Panc1 (cell line): ENCODE measurements around the gene MEI4. TPM values are rescaled to one million over a fixed set of nuclear protein-coding genes. Genes with fewer than 3 reads are reported as not detected.

ENCODE experiments used
- ATAC-seq: fragments of 200-7000 bp; cut with Tn5 transposase; 2 replicates; pipeline ENCODE4 v1.9.1; 2020; ENCODE audit warnings: mild to moderate bottlenecking, moderate library complexity
- BruUV-seq: library from RNA; stranded (reverse); fragments of 400-500 nt; replicated peaks from 2 replicates; lab custom pipeline; 2021; lab: Mats Ljungman, UMichigan
- CTCF ChIA-PET: fragments of 300-600 bp; sonication (Branson Sonifier 250); formaldehyde crosslinking; loops from one replicate; lab custom pipeline; 2022; ENCODE audit warnings: antibody characterized with exemption; lab: Charles Lee
- POLR2A ChIA-PET: fragments of 300-600 bp; sonication (Branson Sonifier 250); formaldehyde crosslinking; loops from one replicate; lab custom pipeline; 2022; ENCODE audit warnings: antibody characterized with exemption; lab: Charles Lee
- DNase-seq: peaks from one replicate; pipeline ENCODE4 v3.0.0-alpha.2; 2010; ENCODE audit warnings: low read depth, low spot score
- H3K27ac ChIP-seq: 2 replicates; pipeline ENCODE4 v1.5.1; 2011; ENCODE audit warnings: mild to moderate bottlenecking, low read length, inconsistent platforms
- H3K27me3 ChIP-seq: fragments of 200-500 bp; sonication (Bioruptor generic); 2 replicates; pipeline ENCODE4 v1.6.0; 2014; ENCODE audit warnings: low read length, inconsistent platforms; ENCODE audit not compliant: control insufficient read depth, insufficient read depth
- H3K36me3 ChIP-seq: fragments of 200-500 bp; sonication (Bioruptor generic); 2 replicates; pipeline ENCODE4 v1.5.1; 2014; ENCODE audit warnings: inconsistent platforms, mild to moderate bottlenecking, low read length, moderate library complexity; ENCODE audit not compliant: control insufficient read depth, insufficient read depth
- H3K4me1 ChIP-seq: 2 replicates; pipeline ENCODE4 v1.5.1; 2011; ENCODE audit warnings: inconsistent platforms, mild to moderate bottlenecking, low read length, moderate library complexity; ENCODE audit not compliant: control insufficient read depth, insufficient read depth
- H3K4me3 ChIP-seq, 2 experiments: 2 replicates each; pipeline ENCODE4 v1.5.1; 2011 to 2012; ENCODE audit warnings: low read depth in 2 of 2, low read length in 2 of 2, mild to moderate bottlenecking in 2 of 2, inconsistent platforms in 1 of 2, moderate library complexity in 1 of 2
- H3K9me3 ChIP-seq: fragments of 200-500 bp; sonication (Bioruptor generic); 2 replicates; pipeline ENCODE4 v1.5.1; 2014; ENCODE audit warnings: low read depth, mild to moderate bottlenecking, inconsistent platforms, low read length, moderate library complexity; ENCODE audit not compliant: control insufficient read depth, insufficient read depth
- POLR2AphosphoS5 ChIP-seq: IDR thresholded peaks from 2 replicates; pipeline ENCODE4 v1.6.1; 2012; ENCODE audit warnings: mild to moderate bottlenecking, low read depth, low read length, moderate library complexity
- SIN3A ChIP-seq: IDR thresholded peaks from 2 replicates; pipeline ENCODE4 v1.6.1; 2012; ENCODE audit warnings: low read depth, mild to moderate bottlenecking, low read length, moderate library complexity, borderline replicate concordance; ENCODE audit not compliant: insufficient read depth
- TCF7L2 ChIP-seq: IDR thresholded peaks from 2 replicates; pipeline ENCODE4 v1.6.1; 2011; ENCODE audit warnings: mild to moderate bottlenecking, low read depth, low read length, inconsistent platforms
- in situ Hi-C: cut with HindIII; loops from 2 replicates; pipeline ENCODE4 v1.10.0; 2016; ENCODE audit warnings: low sequenced_read_pairs, low pct_unique_long_range_greater_than_20kb
- intact Hi-C: fragments of 100-400 bp; cut with micrococcal nuclease; formaldehyde crosslinking; loops from one replicate; pipeline ENCODE4 v1.10.0; 2022; ENCODE audit not compliant: unreplicated experiment
- total RNA-seq: library from RNA; stranded (reverse); gene quantifications from one replicate; pipeline ENCODE4 v1.2.1, GENCODE V29; 2021; ENCODE audit not compliant: unreplicated experiment
- TF ChIP-seq, protein P1 (sequence below): fragments of 450-650 bp; IDR thresholded peaks from 2 replicates; pipeline ENCODE4 v1.5.1; 2017; ENCODE audit warnings: mild to moderate bottlenecking
- TF ChIP-seq, protein P2 (sequence below), 2 experiments: IDR thresholded peaks; 2 replicates each; pipeline ENCODE4 v1.6.1; 2011 to 2012; ENCODE audit warnings: low read depth in 2 of 2, control low read depth in 1 of 2, low read length in 1 of 2, mild to moderate bottlenecking in 1 of 2, moderate library complexity in 1 of 2; ENCODE audit not compliant: insufficient read depth in 1 of 2

The MEI4 gene
- total RNA-seq, 1 experiment from 2014 or later, result 0.05 TPM

DNA sequence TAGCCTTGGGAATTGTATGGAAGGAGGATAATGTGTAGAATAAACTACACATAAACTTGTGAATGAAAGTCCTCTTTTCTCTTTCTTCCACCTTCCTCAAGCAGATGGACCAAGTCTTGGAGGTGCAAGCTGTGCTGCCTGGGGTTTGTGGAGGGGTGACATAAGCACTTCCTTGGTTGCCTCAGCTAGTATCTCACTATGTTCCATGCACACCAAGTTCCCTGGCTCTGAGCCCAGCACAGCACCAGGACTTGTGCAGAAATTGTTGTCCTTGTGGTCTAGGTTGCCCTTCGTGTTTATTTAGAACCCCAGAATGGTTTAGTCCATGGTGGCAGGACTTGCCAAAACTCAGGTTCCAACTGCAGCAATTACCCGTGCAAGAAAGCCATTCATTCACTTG lies 110.3 kb downstream of the MEI4 start:
- intact Hi-C loops (no loop called here), in situ Hi-C loops (no loop called here)
- ChIA-PET POLR2A (no interaction called here), CTCF (no interaction called here)
- Histone ChIP-seq H3K36me3 (no peaks in the 10 kb centered on the region), H3K9me3 (no peaks in the 10 kb centered on the region), H3K27me3 (no peaks in the 10 kb centered on the region), H3K4me3 (no peak overlapping the region), H3K27ac (no peak overlapping the region), H3K4me1 (no peaks in the 10 kb centered on the region)
- no TSS peak for BruUV-seq
- DNase-seq (no peak), ATAC-seq (no peak)
- TF ChIP-seq POLR2AphosphoS5 (no peak), SIN3A (no peak), TCF7L2 (no peak)

DNA sequence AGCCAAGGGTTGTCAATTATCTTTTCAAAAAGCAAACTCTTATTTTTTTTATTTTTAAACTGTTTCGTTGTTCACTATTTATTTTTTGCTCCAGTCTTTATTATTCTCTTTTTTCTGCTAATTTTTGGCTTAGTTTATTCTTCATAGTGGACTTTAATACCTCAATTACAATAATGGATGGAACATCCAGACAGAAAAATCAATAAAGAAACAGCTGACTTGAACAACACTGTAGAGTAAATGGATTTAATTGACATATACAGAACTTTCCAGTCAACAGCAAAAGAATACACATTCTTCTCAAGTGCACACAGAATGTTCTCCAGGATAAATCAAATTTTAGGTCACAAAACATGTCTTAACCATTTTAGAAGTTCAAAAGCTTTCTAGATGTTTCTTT lies 111.5 kb downstream of the MEI4 start:
- no peaks in the 10 kb centered on the region for H3K9me3 ChIP-seq
- in situ Hi-C loops, result no loop called here
- H3K4me3 ChIP-seq, result no peak overlapping the region
- DNase-seq (no peak), ATAC-seq (no peak)
- CTCF ChIA-PET, result no interaction called here
- POLR2A ChIA-PET, result no interaction called here
- no peaks in the 10 kb centered on the region for H3K4me1 ChIP-seq
- no peak overlapping the region for H3K27ac ChIP-seq
- TF ChIP-seq, protein P1, sequence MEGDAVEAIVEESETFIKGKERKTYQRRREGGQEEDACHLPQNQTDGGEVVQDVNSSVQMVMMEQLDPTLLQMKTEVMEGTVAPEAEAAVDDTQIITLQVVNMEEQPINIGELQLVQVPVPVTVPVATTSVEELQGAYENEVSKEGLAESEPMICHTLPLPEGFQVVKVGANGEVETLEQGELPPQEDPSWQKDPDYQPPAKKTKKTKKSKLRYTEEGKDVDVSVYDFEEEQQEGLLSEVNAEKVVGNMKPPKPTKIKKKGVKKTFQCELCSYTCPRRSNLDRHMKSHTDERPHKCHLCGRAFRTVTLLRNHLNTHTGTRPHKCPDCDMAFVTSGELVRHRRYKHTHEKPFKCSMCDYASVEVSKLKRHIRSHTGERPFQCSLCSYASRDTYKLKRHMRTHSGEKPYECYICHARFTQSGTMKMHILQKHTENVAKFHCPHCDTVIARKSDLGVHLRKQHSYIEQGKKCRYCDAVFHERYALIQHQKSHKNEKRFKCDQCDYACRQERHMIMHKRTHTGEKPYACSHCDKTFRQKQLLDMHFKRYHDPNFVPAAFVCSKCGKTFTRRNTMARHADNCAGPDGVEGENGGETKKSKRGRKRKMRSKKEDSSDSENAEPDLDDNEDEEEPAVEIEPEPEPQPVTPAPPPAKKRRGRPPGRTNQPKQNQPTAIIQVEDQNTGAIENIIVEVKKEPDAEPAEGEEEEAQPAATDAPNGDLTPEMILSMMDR, result no peak
- TF ChIP-seq POLR2AphosphoS5, result no peak
- TF ChIP-seq TCF7L2, result no peak
- no peak for TF ChIP-seq SIN3A
- TF ChIP-seq, protein P2, sequence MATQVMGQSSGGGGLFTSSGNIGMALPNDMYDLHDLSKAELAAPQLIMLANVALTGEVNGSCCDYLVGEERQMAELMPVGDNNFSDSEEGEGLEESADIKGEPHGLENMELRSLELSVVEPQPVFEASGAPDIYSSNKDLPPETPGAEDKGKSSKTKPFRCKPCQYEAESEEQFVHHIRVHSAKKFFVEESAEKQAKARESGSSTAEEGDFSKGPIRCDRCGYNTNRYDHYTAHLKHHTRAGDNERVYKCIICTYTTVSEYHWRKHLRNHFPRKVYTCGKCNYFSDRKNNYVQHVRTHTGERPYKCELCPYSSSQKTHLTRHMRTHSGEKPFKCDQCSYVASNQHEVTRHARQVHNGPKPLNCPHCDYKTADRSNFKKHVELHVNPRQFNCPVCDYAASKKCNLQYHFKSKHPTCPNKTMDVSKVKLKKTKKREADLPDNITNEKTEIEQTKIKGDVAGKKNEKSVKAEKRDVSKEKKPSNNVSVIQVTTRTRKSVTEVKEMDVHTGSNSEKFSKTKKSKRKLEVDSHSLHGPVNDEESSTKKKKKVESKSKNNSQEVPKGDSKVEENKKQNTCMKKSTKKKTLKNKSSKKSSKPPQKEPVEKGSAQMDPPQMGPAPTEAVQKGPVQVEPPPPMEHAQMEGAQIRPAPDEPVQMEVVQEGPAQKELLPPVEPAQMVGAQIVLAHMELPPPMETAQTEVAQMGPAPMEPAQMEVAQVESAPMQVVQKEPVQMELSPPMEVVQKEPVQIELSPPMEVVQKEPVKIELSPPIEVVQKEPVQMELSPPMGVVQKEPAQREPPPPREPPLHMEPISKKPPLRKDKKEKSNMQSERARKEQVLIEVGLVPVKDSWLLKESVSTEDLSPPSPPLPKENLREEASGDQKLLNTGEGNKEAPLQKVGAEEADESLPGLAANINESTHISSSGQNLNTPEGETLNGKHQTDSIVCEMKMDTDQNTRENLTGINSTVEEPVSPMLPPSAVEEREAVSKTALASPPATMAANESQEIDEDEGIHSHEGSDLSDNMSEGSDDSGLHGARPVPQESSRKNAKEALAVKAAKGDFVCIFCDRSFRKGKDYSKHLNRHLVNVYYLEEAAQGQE (IDR thresholded peaks at IDR 0.05; ENCODE audit: insufficient read depth in 1 of 2, low read depth in 2 of 2, low read length in 1 of 2), result no peak
- no peaks in the 10 kb centered on the region for H3K27me3 ChIP-seq
- intact Hi-C loops, result no loop called here
- no TSS peak for BruUV-seq
- H3K36me3 ChIP-seq, result no peaks in the 10 kb centered on the region

DNA sequence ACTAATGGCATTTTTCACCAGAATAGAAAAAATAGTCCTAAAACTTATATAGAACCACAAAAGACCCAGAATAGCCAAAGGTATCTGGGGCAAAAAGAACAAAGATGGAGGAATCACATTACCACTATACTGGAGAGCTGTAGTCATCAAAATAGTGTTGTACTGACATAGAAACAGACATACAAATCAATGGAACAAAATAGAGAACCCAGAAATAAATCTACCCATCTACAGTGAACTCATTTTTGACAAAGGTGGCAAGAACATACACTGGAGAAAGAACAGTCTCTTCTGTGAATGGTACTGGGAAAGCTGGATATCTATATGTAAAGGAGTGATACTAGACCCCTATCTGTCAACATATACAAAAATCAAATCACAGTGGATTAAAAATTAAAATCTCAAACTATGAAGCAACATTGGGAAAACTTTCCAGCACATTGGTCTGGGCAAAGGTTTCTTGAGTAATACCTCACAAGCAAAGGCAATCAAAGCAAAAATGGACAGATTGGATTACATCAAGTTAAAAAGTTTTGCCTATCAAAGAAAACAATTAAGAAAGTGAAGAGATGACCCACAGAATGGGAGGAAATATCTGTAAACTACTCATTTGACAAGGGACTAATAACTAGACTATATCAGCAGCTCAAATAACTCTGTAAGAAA lies 120.5 kb downstream of the MEI4 start:
- ChIA-PET POLR2A (no interaction called here), CTCF (no interaction called here)
- Histone ChIP-seq H3K4me1 (no peaks in the 10 kb centered on the region), H3K36me3 (no peaks in the 10 kb centered on the region), H3K9me3 (no peaks in the 10 kb centered on the region), H3K4me3 (no peak overlapping the region), H3K27ac (no peak overlapping the region), H3K27me3 (no peaks in the 10 kb centered on the region)
- TF ChIP-seq POLR2AphosphoS5, result no peak
- TF ChIP-seq SIN3A, result no peak
- TF ChIP-seq TCF7L2, result no peak
- TF ChIP-seq, protein P1, result no peak
- TF ChIP-seq, protein P2 (IDR thresholded peaks at IDR 0.05; ENCODE audit: insufficient read depth in 1 of 2, low read depth in 2 of 2, low read length in 1 of 2), result no peak
- intact Hi-C loops, result no loop called here
- in situ Hi-C loops, result no loop called here
- BruUV-seq, result no TSS peak
- DNase-seq, result no peak
- no peak for ATAC-seq
